HepG2 (cell line): ENCODE measurements around the gene UPK1A. TPM values are rescaled to one million over a fixed set of nuclear protein-coding genes. Genes with fewer than 3 reads are reported as not detected.
A peak's percentile ranks its signal among the peaks of the same experiment; 100 is the strongest.

Source experiments
- EHMT2 ChIP-seq: fragments of 200-600 bp; sonication (generic); IDR thresholded peaks from 2 replicates; pipeline ENCODE4 v1.7.0; 2017; ENCODE audit warnings: antibody characterized with exemption, low read depth, low read length, borderline replicate concordance
- HOXA3 ChIP-seq: sonication (generic); formaldehyde crosslinking; IDR thresholded peaks from 2 replicates; pipeline ENCODE4 v1.5.0; 2020; ENCODE audit warnings: missing genetic modification reagents
- MTF1 ChIP-seq: sonication (generic); formaldehyde crosslinking; IDR thresholded peaks from 2 replicates; pipeline ENCODE4 v1.5.0; 2020; ENCODE audit warnings: missing genetic modification reagents
- MXD4 ChIP-seq: IDR thresholded peaks from 2 replicates; pipeline ENCODE4 v1.6.1; 2016; ENCODE audit warnings: mild to moderate bottlenecking, missing biosample characterization, missing genetic modification reagents
- PAWR ChIP-seq: sonication (generic); formaldehyde crosslinking; IDR thresholded peaks from 2 replicates; pipeline ENCODE4 v1.4.0; 2020; ENCODE audit warnings: missing genetic modification reagents, mild to moderate bottlenecking, borderline replicate concordance
- REL ChIP-seq: sonication (generic); formaldehyde crosslinking; conservative IDR thresholded peaks from 2 replicates; pipeline ENCODE4 v1.8.0; 2022; ENCODE audit warnings: mild to moderate bottlenecking, missing genetic modification reagents, moderate library complexity
- ZBTB21 ChIP-seq: sonication (generic); formaldehyde crosslinking; IDR thresholded peaks from 2 replicates; pipeline ENCODE4 v1.4.0; 2020; ENCODE audit warnings: missing genetic modification reagents
- ZNF160 ChIP-seq: sonication (generic); formaldehyde crosslinking; IDR thresholded peaks from 2 replicates; pipeline ENCODE4 v1.8.0; 2022; ENCODE audit warnings: mild to moderate bottlenecking, inconsistent platforms, missing genetic modification reagents
- ZNF431 ChIP-seq: sonication (generic); formaldehyde crosslinking; IDR thresholded peaks from 2 replicates; pipeline ENCODE4 v1.9.0; 2022; ENCODE audit warnings: missing genetic modification reagents, low read depth, mild to moderate bottlenecking, borderline replicate concordance
- ZNF761 ChIP-seq: sonication (generic); formaldehyde crosslinking; conservative IDR thresholded peaks from 2 replicates; pipeline ENCODE4 v1.4.0; 2020; ENCODE audit warnings: mild to moderate bottlenecking, missing genetic modification reagents
- polyA plus RNA-seq, 8 experiments: library from polyadenylated mRNA; depleted of rRNA in 3 of 8; stranded (reverse) in 7 of 8; unstranded in 1 of 8; fragments of >200 nt; fragmentation: Illumina TruSeq in 4 of 8; extraction: Trizol in 4 of 8; gene quantifications; 2 replicates each; pipeline versions ENCODE4 v1.2.1 to v1.2.3, GENCODE V29; 2011 to 2016; ENCODE audit warnings: low read depth in 4 of 8, missing spikeins in 1 of 8, mixed read lengths in 1 of 8; ENCODE audit not compliant: insufficient read depth in 1 of 8
- total RNA-seq, 5 experiments: library from RNA; depleted of rRNA; stranded (reverse); fragments of >200 nt; fragmentation: Illumina TruSeq; extraction: Trizol; gene quantifications; 2 replicates each; pipeline ENCODE4 v1.2.3, GENCODE V29; 2016; ENCODE audit warnings: low read depth in 1 of 5
- TF ChIP-seq, protein P1 (sequence below): sonication (generic); formaldehyde crosslinking; IDR thresholded peaks from 2 replicates; pipeline ENCODE4 v1.4.0; 2020; ENCODE audit warnings: missing genetic modification reagents, borderline replicate concordance
- TF ChIP-seq, protein P2 (sequence below), 2 experiments: sonication (generic) in 1 of 2; formaldehyde crosslinking in 1 of 2; IDR thresholded peaks; 2 replicates each; pipeline versions ENCODE4 v1.4.0 to v1.6.1; 2018 to 2020; ENCODE audit warnings: missing genetic modification reagents in 2 of 2, borderline replicate concordance in 1 of 2, low read depth in 1 of 2, mild to moderate bottlenecking in 1 of 2, missing biosample characterization in 1 of 2
- TF ChIP-seq, protein P3 (sequence below): IDR thresholded peaks from 2 replicates; pipeline ENCODE4 v1.6.1; 2018; ENCODE audit warnings: missing genetic modification reagents
- TF ChIP-seq, protein P4 (sequence below): sonication (generic); formaldehyde crosslinking; IDR thresholded peaks from 2 replicates; pipeline ENCODE4 v1.8.1; 2023; ENCODE audit warnings: mild to moderate bottlenecking, inconsistent platforms, moderate library complexity, missing genetic modification reagents, borderline replicate concordance
- TF ChIP-seq, protein P5 (sequence below): sonication (generic); formaldehyde crosslinking; IDR thresholded peaks from 2 replicates; pipeline ENCODE4 v1.8.1; 2023; ENCODE audit warnings: mild to moderate bottlenecking, moderate library complexity, missing genetic modification reagents

Gene UPK1A
- total and polyA plus RNA-seq, 2 of the 13 experiments (the other 11 are each of a cell fraction or from before 2014, with no cell fraction given) = 2.9 TPM; not detected in 1

DNA sequence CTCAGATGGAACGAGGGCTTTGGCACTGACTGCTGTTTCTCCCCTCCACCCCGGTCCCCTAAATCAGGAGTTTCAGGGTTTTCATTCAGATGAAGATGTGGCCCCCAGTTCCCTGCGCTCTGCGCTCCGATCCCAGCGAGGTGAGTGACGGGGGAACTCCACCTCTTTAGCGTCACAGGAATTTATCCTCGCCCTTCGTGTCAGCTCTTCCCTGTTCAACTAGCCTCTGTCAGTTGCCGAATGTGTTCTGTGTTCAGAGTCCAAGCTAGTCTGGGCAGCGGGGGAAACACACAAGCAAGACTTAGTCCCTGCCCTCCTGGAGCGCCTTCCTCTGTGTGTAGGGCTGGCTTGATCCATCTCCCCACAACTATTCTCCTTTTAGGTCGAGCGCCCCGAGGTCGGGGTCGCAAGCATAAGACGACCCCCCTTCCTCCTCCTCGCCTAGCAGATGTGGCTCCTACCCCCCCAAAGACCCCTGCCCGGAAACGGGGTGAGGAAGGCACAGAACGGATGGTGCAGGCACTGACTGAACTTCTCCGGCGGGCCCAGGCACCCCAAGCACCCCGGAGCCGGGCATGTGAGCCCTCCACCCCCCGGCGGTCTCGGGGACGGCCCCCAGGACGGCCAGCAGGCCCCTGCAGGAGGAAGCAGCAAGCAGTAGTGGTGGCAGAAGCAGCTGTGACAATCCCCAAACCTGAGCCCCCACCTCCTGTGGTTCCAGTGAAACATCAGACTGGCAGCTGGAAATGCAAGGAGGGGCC, 53.3 kb downstream of the UPK1A start (continued):
- TF ChIP-seq, protein P1, sequence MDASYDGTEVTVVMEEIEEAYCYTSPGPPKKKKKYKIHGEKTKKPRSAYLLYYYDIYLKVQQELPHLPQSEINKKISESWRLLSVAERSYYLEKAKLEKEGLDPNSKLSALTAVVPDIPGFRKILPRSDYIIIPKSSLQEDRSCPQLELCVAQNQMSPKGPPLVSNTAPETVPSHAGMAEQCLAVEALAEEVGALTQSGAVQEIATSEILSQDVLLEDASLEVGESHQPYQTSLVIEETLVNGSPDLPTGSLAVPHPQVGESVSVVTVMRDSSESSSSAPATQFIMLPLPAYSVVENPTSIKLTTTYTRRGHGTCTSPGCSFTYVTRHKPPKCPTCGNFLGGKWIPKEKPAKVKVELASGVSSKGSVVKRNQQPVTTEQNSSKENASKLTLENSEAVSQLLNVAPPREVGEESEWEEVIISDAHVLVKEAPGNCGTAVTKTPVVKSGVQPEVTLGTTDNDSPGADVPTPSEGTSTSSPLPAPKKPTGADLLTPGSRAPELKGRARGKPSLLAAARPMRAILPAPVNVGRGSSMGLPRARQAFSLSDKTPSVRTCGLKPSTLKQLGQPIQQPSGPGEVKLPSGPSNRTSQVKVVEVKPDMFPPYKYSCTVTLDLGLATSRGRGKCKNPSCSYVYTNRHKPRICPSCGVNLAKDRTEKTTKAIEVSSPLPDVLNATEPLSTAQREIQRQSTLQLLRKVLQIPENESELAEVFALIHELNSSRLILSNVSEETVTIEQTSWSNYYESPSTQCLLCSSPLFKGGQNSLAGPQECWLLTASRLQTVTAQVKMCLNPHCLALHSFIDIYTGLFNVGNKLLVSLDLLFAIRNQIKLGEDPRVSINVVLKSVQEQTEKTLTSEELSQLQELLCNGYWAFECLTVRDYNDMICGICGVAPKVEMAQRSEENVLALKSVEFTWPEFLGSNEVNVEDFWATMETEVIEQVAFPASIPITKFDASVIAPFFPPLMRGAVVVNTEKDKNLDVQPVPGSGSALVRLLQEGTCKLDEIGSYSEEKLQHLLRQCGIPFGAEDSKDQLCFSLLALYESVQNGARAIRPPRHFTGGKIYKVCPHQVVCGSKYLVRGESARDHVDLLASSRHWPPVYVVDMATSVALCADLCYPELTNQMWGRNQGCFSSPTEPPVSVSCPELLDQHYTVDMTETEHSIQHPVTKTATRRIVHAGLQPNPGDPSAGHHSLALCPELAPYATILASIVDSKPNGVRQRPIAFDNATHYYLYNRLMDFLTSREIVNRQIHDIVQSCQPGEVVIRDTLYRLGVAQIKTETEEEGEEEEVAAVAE (CRISPR knock-in tag) = no peak
- TF ChIP-seq ZBTB21 (CRISPR knock-in tag) (peak; percentile 49; the same call in 1 of the 2 replicates), ZNF431 (no peak), MXD4 (CRISPR knock-in tag) (no peak; the same call in 1 of the 2 replicates), ZNF160 (CRISPR knock-in tag) (no peak), REL (no peak), EHMT2 (no peak), MTF1 (CRISPR knock-in tag) (no peak), PAWR (CRISPR knock-in tag) (no peak), HOXA3 (peak; percentile 62), ZNF761 (CRISPR knock-in tag) (no peak)
- TF ChIP-seq, protein P2, sequence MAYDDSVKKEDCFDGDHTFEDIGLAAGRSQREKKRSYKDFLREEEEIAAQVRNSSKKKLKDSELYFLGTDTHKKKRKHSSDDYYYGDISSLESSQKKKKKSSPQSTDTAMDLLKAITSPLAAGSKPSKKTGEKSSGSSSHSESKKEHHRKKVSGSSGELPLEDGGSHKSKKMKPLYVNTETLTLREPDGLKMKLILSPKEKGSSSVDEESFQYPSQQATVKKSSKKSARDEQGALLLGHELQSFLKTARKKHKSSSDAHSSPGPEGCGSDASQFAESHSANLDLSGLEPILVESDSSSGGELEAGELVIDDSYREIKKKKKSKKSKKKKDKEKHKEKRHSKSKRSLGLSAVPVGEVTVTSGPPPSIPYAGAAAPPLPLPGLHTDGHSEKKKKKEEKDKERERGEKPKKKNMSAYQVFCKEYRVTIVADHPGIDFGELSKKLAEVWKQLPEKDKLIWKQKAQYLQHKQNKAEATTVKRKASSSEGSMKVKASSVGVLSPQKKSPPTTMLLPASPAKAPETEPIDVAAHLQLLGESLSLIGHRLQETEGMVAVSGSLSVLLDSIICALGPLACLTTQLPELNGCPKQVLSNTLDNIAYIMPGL (CRISPR knock-in tag; IDR thresholded peaks at IDR 0.05; ENCODE audit: borderline replicate concordance in 1 of 2, low read depth in 1 of 2) = 0 out of 4 replicates have a peak, but pooled peaks of 1 of the 2 experiments have one; percentile 29
- TF ChIP-seq, protein P3, sequence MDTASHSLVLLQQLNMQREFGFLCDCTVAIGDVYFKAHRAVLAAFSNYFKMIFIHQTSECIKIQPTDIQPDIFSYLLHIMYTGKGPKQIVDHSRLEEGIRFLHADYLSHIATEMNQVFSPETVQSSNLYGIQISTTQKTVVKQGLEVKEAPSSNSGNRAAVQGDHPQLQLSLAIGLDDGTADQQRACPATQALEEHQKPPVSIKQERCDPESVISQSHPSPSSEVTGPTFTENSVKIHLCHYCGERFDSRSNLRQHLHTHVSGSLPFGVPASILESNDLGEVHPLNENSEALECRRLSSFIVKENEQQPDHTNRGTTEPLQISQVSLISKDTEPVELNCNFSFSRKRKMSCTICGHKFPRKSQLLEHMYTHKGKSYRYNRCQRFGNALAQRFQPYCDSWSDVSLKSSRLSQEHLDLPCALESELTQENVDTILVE = 0 out of 2 replicates have a peak, but pooled peaks have one; percentile 18
- TF ChIP-seq, protein P4, sequence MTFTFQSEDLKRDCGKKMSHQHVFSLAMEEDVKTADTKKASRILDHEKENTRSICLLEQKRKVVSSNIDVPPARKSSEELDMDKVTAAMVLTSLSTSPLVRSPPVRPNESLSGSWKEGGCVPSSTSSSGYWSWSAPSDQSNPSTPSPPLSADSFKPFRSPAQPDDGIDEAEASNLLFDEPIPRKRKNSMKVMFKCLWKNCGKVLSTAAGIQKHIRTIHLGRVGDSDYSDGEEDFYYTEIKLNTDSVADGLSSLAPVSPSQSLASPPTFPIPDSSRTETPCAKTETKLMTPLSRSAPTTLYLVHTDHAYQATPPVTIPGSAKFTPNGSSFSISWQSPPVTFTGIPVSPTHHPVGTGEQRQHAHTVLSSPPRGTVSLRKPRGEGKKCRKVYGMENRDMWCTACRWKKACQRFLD (CRISPR knock-in tag) = no peak
- TF ChIP-seq, protein P5, sequence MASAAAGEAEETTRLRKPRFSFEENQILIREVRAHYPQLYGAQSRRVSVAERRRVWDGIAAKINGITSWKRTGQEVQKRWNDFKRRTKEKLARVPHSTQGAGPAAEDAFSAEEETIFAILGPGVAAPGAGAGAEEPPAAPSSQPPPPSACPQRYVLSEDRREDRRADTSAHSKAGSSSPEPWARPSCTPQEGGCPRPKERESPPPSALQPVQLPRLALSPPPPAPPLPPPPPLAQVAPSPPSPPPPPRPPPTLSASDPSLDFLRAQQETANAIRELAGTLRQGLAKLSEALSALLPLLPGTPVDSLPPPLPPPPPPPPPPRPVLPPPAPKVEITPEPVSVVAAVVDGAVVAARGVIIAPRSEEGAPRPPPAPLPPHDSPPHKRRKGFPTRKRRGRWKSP (CRISPR knock-in tag) = peak; percentile 60; the same call in 1 of the 2 replicates
